Measurements from ENCODE around the gene SIPA1L2.

- TF ChIP-seq ZNF843 (tag by site-specific recombination; IDR thresholded peaks at IDR 0.05) = no peak
- no peak for TF ChIP-seq ZBTB49 (tag by site-specific recombination; IDR thresholded peaks at IDR 0.05; ENCODE audit: low read depth)
- no peak for TF ChIP-seq ZSCAN18 (tag by site-specific recombination; IDR thresholded peaks at IDR 0.05)
- no peak for TF ChIP-seq ZNF707 (tag by site-specific recombination; IDR thresholded peaks at IDR 0.05)
- TF ChIP-seq CTCF (tag by site-specific recombination; IDR thresholded peaks at IDR 0.05) = no peak
- no peak for TF ChIP-seq ZNF416 (tag by site-specific recombination; IDR thresholded peaks at IDR 0.05)
- TF ChIP-seq SALL2 (tag by site-specific recombination; IDR thresholded peaks at IDR 0.05; ENCODE audit: borderline replicate concordance) = no peak
- no peak for TF ChIP-seq YY1 (tag by site-specific recombination; IDR thresholded peaks at IDR 0.05)
- no peak for TF ChIP-seq ZNF629 (tag by site-specific recombination; IDR thresholded peaks at IDR 0.05)
- TF ChIP-seq ZNF585B (tag by site-specific recombination; IDR thresholded peaks at IDR 0.05) = no peak
- no peak for TF ChIP-seq RBAK (tag by site-specific recombination; IDR thresholded peaks at IDR 0.05)
- no peak for TF ChIP-seq SCRT1 (tag by site-specific recombination; IDR thresholded peaks at IDR 0.05; ENCODE audit: borderline replicate concordance)
- TF ChIP-seq ZNF24 (tag by site-specific recombination; IDR thresholded peaks at IDR 0.05) = no peak
- no peak for TF ChIP-seq SP3 (tag by site-specific recombination; IDR thresholded peaks at IDR 0.05)
Measured at GRCh38 chr1:232641507-232641906, 11.6 kb upstream of the SIPA1L2 start.

Measured in HEK293 (cell line).